ENCODE results near the gene APOBEC3A.

DNA sequence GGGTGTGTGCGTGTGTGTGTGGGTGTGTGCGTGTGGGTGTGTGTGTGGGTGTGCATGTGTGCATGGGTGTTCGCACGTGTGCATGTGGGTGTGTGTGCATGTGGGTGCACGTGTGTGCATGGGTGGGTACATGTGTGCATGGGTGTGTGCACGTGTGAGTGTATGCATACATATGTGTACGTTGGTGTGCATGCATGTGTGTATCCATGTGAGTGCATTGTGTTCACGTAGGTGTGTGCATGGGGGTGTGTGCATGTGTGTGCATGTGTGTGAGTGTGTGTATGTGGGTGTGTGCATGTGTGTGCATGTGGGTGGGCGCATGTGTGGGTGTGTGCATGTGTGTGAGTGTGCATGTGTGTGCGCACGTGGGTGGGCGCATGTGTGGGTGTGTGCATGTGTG lies 19.9 kb upstream of the APOBEC3A start:
- TF ChIP-seq POLR2AphosphoS5 (IDR thresholded peaks at IDR 0.05) (no peak), POLR2A (IDR thresholded peaks at IDR 0.05) (no peak), EP300 (IDR thresholded peaks at IDR 0.05) (no peak)
- TF ChIP-seq, protein P1, sequence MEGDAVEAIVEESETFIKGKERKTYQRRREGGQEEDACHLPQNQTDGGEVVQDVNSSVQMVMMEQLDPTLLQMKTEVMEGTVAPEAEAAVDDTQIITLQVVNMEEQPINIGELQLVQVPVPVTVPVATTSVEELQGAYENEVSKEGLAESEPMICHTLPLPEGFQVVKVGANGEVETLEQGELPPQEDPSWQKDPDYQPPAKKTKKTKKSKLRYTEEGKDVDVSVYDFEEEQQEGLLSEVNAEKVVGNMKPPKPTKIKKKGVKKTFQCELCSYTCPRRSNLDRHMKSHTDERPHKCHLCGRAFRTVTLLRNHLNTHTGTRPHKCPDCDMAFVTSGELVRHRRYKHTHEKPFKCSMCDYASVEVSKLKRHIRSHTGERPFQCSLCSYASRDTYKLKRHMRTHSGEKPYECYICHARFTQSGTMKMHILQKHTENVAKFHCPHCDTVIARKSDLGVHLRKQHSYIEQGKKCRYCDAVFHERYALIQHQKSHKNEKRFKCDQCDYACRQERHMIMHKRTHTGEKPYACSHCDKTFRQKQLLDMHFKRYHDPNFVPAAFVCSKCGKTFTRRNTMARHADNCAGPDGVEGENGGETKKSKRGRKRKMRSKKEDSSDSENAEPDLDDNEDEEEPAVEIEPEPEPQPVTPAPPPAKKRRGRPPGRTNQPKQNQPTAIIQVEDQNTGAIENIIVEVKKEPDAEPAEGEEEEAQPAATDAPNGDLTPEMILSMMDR (IDR thresholded peaks at IDR 0.05), result no peak
